K562 (cell line): ENCODE data around the gene SPDYA. TPM values are rescaled to one million over a fixed set of nuclear protein-coding genes. Genes with fewer than 3 reads are reported as not detected.

Source experiments
- ATAC-seq: fragments of 200-7000 bp; cut with Tn5 transposase; 3 replicates; pipeline ENCODE4 v1.9.1; 2020; ENCODE audit warnings: moderate library complexity
- BruUV-seq: library from RNA; stranded (reverse); fragments of 400-500 nt; replicated peaks from 2 replicates; lab custom pipeline; 2021; lab: Mats Ljungman, UMichigan
- CTCF ChIA-PET: fragments of 300-600 bp; formaldehyde crosslinking; extraction: SDS; loops from one replicate; lab custom pipeline; 2021; ENCODE audit warnings: low intra/inter-chr PET ratio; lab: Yijun Ruan, JAX
- POLR2A ChIA-PET: fragments of 300-600, 350-650 bp; sonication (Branson Sonifier 250); formaldehyde crosslinking; extraction: SDS; loops from one replicate; lab custom pipeline; 2021; ENCODE audit warnings: antibody characterized with exemption, inconsistent platforms; lab: Yijun Ruan, JAX
- DNase-seq, 4 experiments: peaks; one replicate each; pipeline versions ENCODE4 v3.0.0 to v3.0.0-alpha.2; 2011 to 2018; ENCODE audit warnings: low spot score in 3 of 4, mixed read lengths in 3 of 4; ENCODE audit errors: extremely low read depth in 1 of 4
- FAIRE-seq: peaks from 2 replicates; lab custom pipeline; 2011; peaks lifted over from hg19 to GRCh38; lab: Jason Lieb, UNC
- H2AFZ ChIP-seq: 2 replicates; pipeline ENCODE4 v1.6.0; 2011; ENCODE audit warnings: low read depth, low read length, control low read depth, inconsistent platforms
- H3K27ac ChIP-seq: fragments of 200-600 bp; 3 replicates; pipeline ENCODE4 v1.8.0; 2011; ENCODE audit warnings: low read depth, mild to moderate bottlenecking, control low read depth, inconsistent platforms, low read length, moderate library complexity, mixed read lengths; ENCODE audit errors: extremely low read depth
- H3K27me3 ChIP-seq, 2 experiments: fragments of 300-600 bp in 1 of 2; 2 replicates in 1 of 2; 3 replicates in 1 of 2; pipeline versions ENCODE4 v1.6.0 to v1.8.0; 2011; ENCODE audit warnings: inconsistent platforms in 2 of 2, low read length in 2 of 2, mild to moderate bottlenecking in 1 of 2, mixed read lengths in 1 of 2, moderate library complexity in 1 of 2; ENCODE audit not compliant: control insufficient read depth in 2 of 2, insufficient read depth in 2 of 2
- H3K36me3 ChIP-seq: fragments of 300-600 bp; 3 replicates; pipeline ENCODE4 v1.8.0; 2011; ENCODE audit warnings: mild to moderate bottlenecking, low read length, inconsistent platforms; ENCODE audit not compliant: control insufficient read depth, insufficient read depth
- H3K4me1 ChIP-seq, 2 experiments: fragments of 200-600 bp in 1 of 2; replicated peaks in 1 of 2; 2 replicates in 1 of 2; 3 replicates in 1 of 2; pipeline versions ENCODE4 v1.5.1 to v1.8.0; 2011; ENCODE audit warnings: inconsistent platforms in 2 of 2, low read length in 2 of 2, mild to moderate bottlenecking in 1 of 2, mixed read lengths in 1 of 2, moderate library complexity in 1 of 2; ENCODE audit not compliant: control insufficient read depth in 2 of 2, insufficient read depth in 2 of 2
- H3K4me2 ChIP-seq: 2 replicates; pipeline ENCODE4 v1.6.1; 2011; ENCODE audit warnings: low read length, control low read depth, inconsistent platforms, mixed read lengths; ENCODE audit not compliant: insufficient read depth
- H3K4me3 ChIP-seq: fragments of 200-600 bp; sonication (generic), shearing (Covaris generic); 2 replicates; pipeline ENCODE4 v1.5.1; 2016; ENCODE audit warnings: control low read depth, inconsistent platforms
- H3K79me2 ChIP-seq: fragments of 200-600 bp; 3 replicates; pipeline ENCODE4 v1.8.0; 2011; ENCODE audit warnings: low read length, inconsistent platforms; ENCODE audit not compliant: control insufficient read depth, insufficient read depth
- H3K9ac ChIP-seq, 2 experiments: 2 replicates each; pipeline versions ENCODE4 v1.6.0 to v1.6.1; 2011; ENCODE audit warnings: low read depth in 2 of 2, low read length in 2 of 2, control low read depth in 1 of 2, inconsistent platforms in 1 of 2, mild to moderate bottlenecking in 1 of 2, mixed read lengths in 1 of 2; ENCODE audit not compliant: insufficient read depth in 1 of 2
- H3K9me1 ChIP-seq: one replicate; pipeline ENCODE4 v1.6.0; 2011; ENCODE audit warnings: inconsistent platforms, mild to moderate bottlenecking, low read length, moderate library complexity; ENCODE audit not compliant: control insufficient read depth, insufficient read depth
- H3K9me3 ChIP-seq: replicated peaks from 2 replicates; pipeline ENCODE4 v1.5.1; 2011; ENCODE audit warnings: low read depth, low read length, inconsistent platforms; ENCODE audit not compliant: control insufficient read depth, insufficient read depth
- H4K20me1 ChIP-seq: replicated peaks from 2 replicates; pipeline ENCODE4 v1.6.1; 2011; ENCODE audit warnings: low read length, inconsistent platforms, mixed read lengths; ENCODE audit not compliant: control insufficient read depth, insufficient read depth
- CTCF ChIP-seq, 3 experiments: IDR thresholded peaks in 2 of 3; conservative IDR thresholded peaks in 1 of 3; 2 replicates each; pipeline ENCODE4 v1.5.1; 2011 to 2012; ENCODE audit warnings: low read length in 3 of 3, mild to moderate bottlenecking in 3 of 3, control low read depth in 2 of 3, improper control_type of control experiment in 1 of 3, inconsistent platforms in 1 of 3, low read depth in 1 of 3, mixed read lengths in 1 of 3, moderate library complexity in 1 of 3; ENCODE audit not compliant: insufficient read depth in 2 of 3
- ZNF445 ChIP-seq: fragments of 250-450 bp; sonication (Bioruptor Pico); IDR thresholded peaks from 2 replicates; pipeline ENCODE4 v1.4.0; 2020; ENCODE audit warnings: low read depth, mild to moderate bottlenecking, moderate library complexity
- ZNF778 ChIP-seq: fragments of 450-650 bp; formaldehyde crosslinking; IDR thresholded peaks from 2 replicates; pipeline ENCODE4 v1.4.0; 2020; ENCODE audit warnings: mild to moderate bottlenecking, moderate library complexity
- WGBS: fragments of 100-300 bp; shearing (Covaris generic); methylation state at CpG from one replicate; pipeline ENCODE4 v1.1.6; 2016; ENCODE audit warnings: low coverage, mixed read lengths; ENCODE audit not compliant: insufficient coverage; ENCODE audit errors: missing lambda C conversion rate; 5-methylcytosine and 5-hydroxymethylcytosine counted together
- in situ Hi-C: fragments of 300-500 bp; cut with MboI; formaldehyde crosslinking; loops from 4 replicates; pipeline ENCODE4 v1.15.0; 2018; ENCODE audit warnings: inconsistent platforms, mixed read lengths
- intact Hi-C: fragments of 100-400 bp; cut with micrococcal nuclease; formaldehyde crosslinking; loops from 2 replicates; pipeline ENCODE4 v1.14.2; 2022
- polyA plus RNA-seq, 8 experiments: library from polyadenylated mRNA; depleted of rRNA in 4 of 8; stranded (reverse) in 5 of 8; unstranded in 3 of 8; fragments of >200 nt; fragmentation: Nextera tagmentation in 2 of 8; fragmentation: Illumina TruSeq in 1 of 8; extraction: Ambion mirVana in 2 of 8; extraction: Trizol in 1 of 8; gene quantifications; 2 replicates each; pipeline versions ENCODE4 v1.2.1 to v1.2.3, GENCODE V29; 2011 to 2014; ENCODE audit warnings: inconsistent platforms in 1 of 8, missing spikeins in 1 of 8
- total RNA-seq, 7 experiments: library from RNA; depleted of rRNA in 6 of 7; stranded (reverse); fragments of >200 nt in 6 of 7; fragmentation: Illumina TruSeq in 2 of 7; extraction: Trizol in 2 of 7; gene quantifications; 2 replicates each; pipeline versions ENCODE4 v1.2.1 to v1.2.3, GENCODE V29; 2011 to 2021; ENCODE audit warnings: low replicate concordance in 1 of 7
- TF ChIP-seq, protein P1 (sequence below): sonication (generic); formaldehyde crosslinking; IDR thresholded peaks from 2 replicates; pipeline ENCODE4 v1.8.1; 2023; ENCODE audit warnings: mild to moderate bottlenecking, missing genetic modification reagents
- TF ChIP-seq, protein P2 (sequence below): fragments of 250-450 bp; sonication (Bioruptor Pico); IDR thresholded peaks from 2 replicates; pipeline ENCODE4 v1.4.0; 2020
- TF ChIP-seq, protein P3 (sequence below), 3 experiments: fragments of 200-800 bp in 1 of 3; fragments of 250-450 bp in 1 of 3; fragments of 450-650 bp in 1 of 3; sonication (Bioruptor Pico) in 1 of 3; sonication (Bioruptor generic) in 1 of 3; formaldehyde crosslinking in 1 of 3; IDR thresholded peaks; 2 replicates each; pipeline versions ENCODE4 v1.6.1 to v1.8.0; 2016 to 2022; ENCODE audit warnings: mild to moderate bottlenecking in 2 of 3, missing genetic modification characterization in 2 of 3, missing compliant biosample characterization in 1 of 3, moderate library complexity in 1 of 3

The SPDYA gene
- total and polyA plus RNA-seq, 9 of the 15 experiments (the other 6 are each of a cell fraction or from before 2014, with no cell fraction given): 0.05 to 1.6 (median 0.30) TPM; not detected in 1

DNA sequence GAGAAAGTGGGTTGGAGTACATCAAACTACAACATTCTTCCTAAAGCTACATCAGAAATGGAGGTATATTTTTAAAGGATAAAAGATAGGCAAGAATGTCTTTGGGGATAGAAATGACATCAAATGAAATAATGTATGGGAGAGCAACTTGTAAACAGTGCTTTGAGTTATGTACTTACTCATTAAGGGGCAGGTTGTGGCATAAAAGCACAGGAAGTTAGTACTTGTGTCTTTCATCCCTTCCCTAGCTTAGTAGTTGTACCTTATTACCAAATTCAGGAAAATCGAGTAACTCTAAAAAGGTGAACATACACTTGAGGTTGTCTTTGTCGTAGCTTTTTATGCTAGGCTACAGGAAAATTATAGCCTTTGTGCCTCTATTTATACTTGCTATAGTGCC, 30.1 kb upstream of the SPDYA start:
- Histone ChIP-seq H3K4me3 (no peak overlapping the region), H3K9me1 (no peaks in the 10 kb centered on the region), H3K9me3 (no peaks in the 10 kb centered on the region), H3K27ac (no peak overlapping the region), H3K36me3 (peaks cover 72% of the 10 kb centered on the region), H3K27me3 (no peaks in the 10 kb centered on the region), H3K9ac (no peak overlapping the region), H2AFZ (no peak overlapping the region), H3K4me2 (no peak overlapping the region), H4K20me1 (no peaks in the 10 kb centered on the region), H3K4me1 (no peaks in the 10 kb centered on the region), H3K79me2 (peaks cover 8% of the 10 kb centered on the region)
- DNase-seq (no peak), ATAC-seq (no peak), FAIRE-seq (no peak)
- BruUV-seq: no TSS peak
- WGBS: 98% methylated on average over 2 of the region's 2 CpGs
- intact Hi-C loops: no loop called here
- in situ Hi-C loops: no loop called here
- ChIA-PET CTCF (no interaction called here), POLR2A (interaction anchor here (0.9 to 1.1 kb wide), 2 partner anchors 11 to 126 kb away, joined by 3 read pairs; no protein-coding TSS in a partner anchor)
- no peak for TF ChIP-seq CTCF (IDR thresholded peaks at IDR 0.05 in 2 of 3, conservative IDR thresholded peaks at IDR 0.05 in 1 of 3; ENCODE audit: insufficient read depth in 2 of 3, low read depth in 1 of 3, low read length in 3 of 3)
- TF ChIP-seq, protein P1, sequence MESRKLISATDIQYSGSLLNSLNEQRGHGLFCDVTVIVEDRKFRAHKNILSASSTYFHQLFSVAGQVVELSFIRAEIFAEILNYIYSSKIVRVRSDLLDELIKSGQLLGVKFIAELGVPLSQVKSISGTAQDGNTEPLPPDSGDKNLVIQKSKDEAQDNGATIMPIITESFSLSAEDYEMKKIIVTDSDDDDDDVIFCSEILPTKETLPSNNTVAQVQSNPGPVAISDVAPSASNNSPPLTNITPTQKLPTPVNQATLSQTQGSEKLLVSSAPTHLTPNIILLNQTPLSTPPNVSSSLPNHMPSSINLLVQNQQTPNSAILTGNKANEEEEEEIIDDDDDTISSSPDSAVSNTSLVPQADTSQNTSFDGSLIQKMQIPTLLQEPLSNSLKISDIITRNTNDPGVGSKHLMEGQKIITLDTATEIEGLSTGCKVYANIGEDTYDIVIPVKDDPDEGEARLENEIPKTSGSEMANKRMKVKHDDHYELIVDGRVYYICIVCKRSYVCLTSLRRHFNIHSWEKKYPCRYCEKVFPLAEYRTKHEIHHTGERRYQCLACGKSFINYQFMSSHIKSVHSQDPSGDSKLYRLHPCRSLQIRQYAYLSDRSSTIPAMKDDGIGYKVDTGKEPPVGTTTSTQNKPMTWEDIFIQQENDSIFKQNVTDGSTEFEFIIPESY (CRISPR knock-in tag): no peak
- no peak for TF ChIP-seq ZNF778 (CRISPR knock-in tag)
- TF ChIP-seq, protein P2, sequence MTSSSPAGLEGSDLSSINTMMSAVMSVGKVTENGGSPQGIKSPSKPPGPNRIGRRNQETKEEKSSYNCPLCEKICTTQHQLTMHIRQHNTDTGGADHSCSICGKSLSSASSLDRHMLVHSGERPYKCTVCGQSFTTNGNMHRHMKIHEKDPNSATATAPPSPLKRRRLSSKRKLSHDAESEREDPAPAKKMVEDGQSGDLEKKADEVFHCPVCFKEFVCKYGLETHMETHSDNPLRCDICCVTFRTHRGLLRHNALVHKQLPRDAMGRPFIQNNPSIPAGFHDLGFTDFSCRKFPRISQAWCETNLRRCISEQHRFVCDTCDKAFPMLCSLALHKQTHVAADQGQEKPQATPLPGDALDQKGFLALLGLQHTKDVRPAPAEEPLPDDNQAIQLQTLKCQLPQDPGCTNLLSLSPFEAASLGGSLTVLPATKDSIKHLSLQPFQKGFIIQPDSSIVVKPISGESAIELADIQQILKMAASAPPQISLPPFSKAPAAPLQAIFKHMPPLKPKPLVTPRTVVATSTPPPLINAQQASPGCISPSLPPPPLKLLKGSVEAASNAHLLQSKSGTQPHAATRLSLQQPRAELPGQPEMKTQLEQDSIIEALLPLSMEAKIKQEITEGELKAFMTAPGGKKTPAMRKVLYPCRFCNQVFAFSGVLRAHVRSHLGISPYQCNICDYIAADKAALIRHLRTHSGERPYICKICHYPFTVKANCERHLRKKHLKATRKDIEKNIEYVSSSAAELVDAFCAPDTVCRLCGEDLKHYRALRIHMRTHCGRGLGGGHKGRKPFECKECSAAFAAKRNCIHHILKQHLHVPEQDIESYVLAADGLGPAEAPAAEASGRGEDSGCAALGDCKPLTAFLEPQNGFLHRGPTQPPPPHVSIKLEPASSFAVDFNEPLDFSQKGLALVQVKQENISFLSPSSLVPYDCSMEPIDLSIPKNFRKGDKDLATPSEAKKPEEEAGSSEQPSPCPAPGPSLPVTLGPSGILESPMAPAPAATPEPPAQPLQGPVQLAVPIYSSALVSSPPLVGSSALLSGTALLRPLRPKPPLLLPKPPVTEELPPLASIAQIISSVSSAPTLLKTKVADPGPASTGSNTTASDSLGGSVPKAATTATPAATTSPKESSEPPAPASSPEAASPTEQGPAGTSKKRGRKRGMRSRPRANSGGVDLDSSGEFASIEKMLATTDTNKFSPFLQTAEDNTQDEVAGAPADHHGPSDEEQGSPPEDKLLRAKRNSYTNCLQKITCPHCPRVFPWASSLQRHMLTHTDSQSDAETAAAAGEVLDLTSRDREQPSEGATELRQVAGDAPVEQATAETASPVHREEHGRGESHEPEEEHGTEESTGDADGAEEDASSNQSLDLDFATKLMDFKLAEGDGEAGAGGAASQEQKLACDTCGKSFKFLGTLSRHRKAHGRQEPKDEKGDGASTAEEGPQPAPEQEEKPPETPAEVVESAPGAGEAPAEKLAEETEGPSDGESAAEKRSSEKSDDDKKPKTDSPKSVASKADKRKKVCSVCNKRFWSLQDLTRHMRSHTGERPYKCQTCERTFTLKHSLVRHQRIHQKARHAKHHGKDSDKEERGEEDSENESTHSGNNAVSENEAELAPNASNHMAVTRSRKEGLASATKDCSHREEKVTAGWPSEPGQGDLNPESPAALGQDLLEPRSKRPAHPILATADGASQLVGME (CRISPR knock-in tag): no peak
- no peak for TF ChIP-seq ZNF445
- TF ChIP-seq, protein P3, sequence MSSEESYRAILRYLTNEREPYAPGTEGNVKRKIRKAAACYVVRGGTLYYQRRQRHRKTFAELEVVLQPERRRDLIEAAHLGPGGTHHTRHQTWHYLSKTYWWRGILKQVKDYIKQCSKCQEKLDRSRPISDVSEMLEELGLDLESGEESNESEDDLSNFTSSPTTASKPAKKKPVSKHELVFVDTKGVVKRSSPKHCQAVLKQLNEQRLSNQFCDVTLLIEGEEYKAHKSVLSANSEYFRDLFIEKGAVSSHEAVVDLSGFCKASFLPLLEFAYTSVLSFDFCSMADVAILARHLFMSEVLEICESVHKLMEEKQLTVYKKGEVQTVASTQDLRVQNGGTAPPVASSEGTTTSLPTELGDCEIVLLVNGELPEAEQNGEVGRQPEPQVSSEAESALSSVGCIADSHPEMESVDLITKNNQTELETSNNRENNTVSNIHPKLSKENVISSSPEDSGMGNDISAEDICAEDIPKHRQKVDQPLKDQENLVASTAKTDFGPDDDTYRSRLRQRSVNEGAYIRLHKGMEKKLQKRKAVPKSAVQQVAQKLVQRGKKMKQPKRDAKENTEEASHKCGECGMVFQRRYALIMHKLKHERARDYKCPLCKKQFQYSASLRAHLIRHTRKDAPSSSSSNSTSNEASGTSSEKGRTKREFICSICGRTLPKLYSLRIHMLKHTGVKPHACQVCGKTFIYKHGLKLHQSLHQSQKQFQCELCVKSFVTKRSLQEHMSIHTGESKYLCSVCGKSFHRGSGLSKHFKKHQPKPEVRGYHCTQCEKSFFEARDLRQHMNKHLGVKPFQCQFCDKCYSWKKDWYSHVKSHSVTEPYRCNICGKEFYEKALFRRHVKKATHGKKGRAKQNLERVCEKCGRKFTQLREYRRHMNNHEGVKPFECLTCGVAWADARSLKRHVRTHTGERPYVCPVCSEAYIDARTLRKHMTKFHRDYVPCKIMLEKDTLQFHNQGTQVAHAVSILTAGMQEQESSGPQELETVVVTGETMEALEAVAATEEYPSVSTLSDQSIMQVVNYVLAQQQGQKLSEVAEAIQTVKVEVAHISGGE (CRISPR knock-in tag; IDR thresholded peaks at IDR 0.05): no peak
